H1 (cell line): ENCODE results near the gene GRID1. TPM values are rescaled to one million over a fixed set of nuclear protein-coding genes. Genes with fewer than 3 reads are reported as not detected.

Source experiments
- CTCF ChIA-PET: fragments of 300-600 bp; sonication (Branson Sonifier 250); formaldehyde crosslinking; loops from one replicate; lab custom pipeline; 2021; ENCODE audit not compliant: partially characterized antibody; lab: Charles Lee
- POLR2A ChIA-PET: fragments of 300-600 bp; sonication (Branson Sonifier 250); formaldehyde crosslinking; loops from one replicate; lab custom pipeline; 2021; ENCODE audit warnings: inconsistent platforms; ENCODE audit not compliant: partially characterized antibody; lab: Charles Lee
- DNase-seq, 2 experiments: peaks; one replicate each; pipeline versions ENCODE4 v3.0.0 to v3.0.0-alpha.2; 2010 to 2022; ENCODE audit warnings: low spot score in 2 of 2, low read depth in 1 of 2, mixed read lengths in 1 of 2
- FAIRE-seq: peaks from 2 replicates; lab custom pipeline; 2011; peaks lifted over from hg19 to GRCh38; lab: Jason Lieb, UNC
- H2AFZ ChIP-seq: 2 replicates; pipeline ENCODE4 v1.8.1; 2012; ENCODE audit warnings: low read length, inconsistent platforms
- H2AK5ac ChIP-seq: 2 replicates; pipeline ENCODE4 v1.6.1; 2013; ENCODE audit warnings: low read depth, low read length
- H2BK120ac ChIP-seq: replicated peaks from 2 replicates; pipeline ENCODE3; 2013; ENCODE audit warnings: low read depth, low read length, inconsistent platforms
- H2BK12ac ChIP-seq: 2 replicates; pipeline ENCODE4 v1.6.1; 2013; ENCODE audit warnings: low read depth, low read length
- H2BK15ac ChIP-seq: 2 replicates; pipeline ENCODE4 v1.6.1; 2013; ENCODE audit warnings: low read length
- H2BK20ac ChIP-seq: 2 replicates; pipeline ENCODE4 v1.6.1; 2013; ENCODE audit warnings: low read length
- H2BK5ac ChIP-seq: 2 replicates; pipeline ENCODE4 v1.6.1; 2013; ENCODE audit warnings: low read depth, low read length
- H3K14ac ChIP-seq: 2 replicates; pipeline ENCODE4 v1.6.1; 2013; ENCODE audit warnings: inconsistent platforms; ENCODE audit not compliant: insufficient read length
- H3K18ac ChIP-seq: 2 replicates; pipeline ENCODE4 v1.6.1; 2013; ENCODE audit warnings: low read length; ENCODE audit errors: extremely low read depth
- H3K23ac ChIP-seq: 2 replicates; pipeline ENCODE4 v1.6.1; 2013; ENCODE audit warnings: inconsistent platforms; ENCODE audit not compliant: insufficient read length
- H3K23me2 ChIP-seq: 2 replicates; pipeline ENCODE4 v1.6.1; 2013; ENCODE audit warnings: low read depth, low read length
- H3K27ac ChIP-seq: 2 replicates; pipeline ENCODE4 v1.6.1; 2011; ENCODE audit warnings: low read depth, low read length, inconsistent platforms
- H3K27me3 ChIP-seq, 4 experiments: replicated peaks in 1 of 4; 1 replicate in 1 of 4; 2 replicates in 3 of 4; pipeline versions ENCODE4 v1.6.1 to v1.8.1; 2011 to 2013; ENCODE audit warnings: low read length in 3 of 4, mild to moderate bottlenecking in 3 of 4, inconsistent platforms in 2 of 4, mixed read lengths in 2 of 4, moderate library complexity in 1 of 4; ENCODE audit not compliant: control insufficient read depth in 3 of 4, insufficient read depth in 3 of 4; ENCODE audit errors: extremely low read depth in 1 of 4
- H3K36me3 ChIP-seq, 4 experiments: 2 replicates each; pipeline versions ENCODE4 v1.6.1 to v1.8.1; 2011 to 2013; ENCODE audit warnings: mild to moderate bottlenecking in 4 of 4, low read length in 3 of 4, moderate library complexity in 2 of 4, control low read depth in 1 of 4, inconsistent platforms in 1 of 4; ENCODE audit not compliant: insufficient read depth in 4 of 4, control insufficient read depth in 2 of 4
- H3K4ac ChIP-seq: replicated peaks from 2 replicates; pipeline ENCODE3; 2013; ENCODE audit warnings: low read length, low read depth, mixed read lengths, inconsistent platforms; ENCODE audit not compliant: insufficient read length
- H3K4me1 ChIP-seq, 4 experiments: replicated peaks in 1 of 4; 1 replicate in 1 of 4; 2 replicates in 3 of 4; pipeline versions ENCODE4 v1.6.1 to v1.8.1; 2011 to 2013; ENCODE audit warnings: low read length in 3 of 4, inconsistent platforms in 2 of 4, mixed read lengths in 1 of 4; ENCODE audit not compliant: insufficient read depth in 4 of 4, control insufficient read depth in 3 of 4
- H3K4me2 ChIP-seq, 2 experiments: 2 replicates each; pipeline versions ENCODE4 v1.6.1 to v1.8.1; 2011 to 2013; ENCODE audit warnings: low read depth in 2 of 2, low read length in 2 of 2, control low read depth in 1 of 2, inconsistent platforms in 1 of 2, mild to moderate bottlenecking in 1 of 2; ENCODE audit not compliant: insufficient read depth in 1 of 2
- H3K4me3 ChIP-seq, 4 experiments: fragments of 200-600, 300-600 bp in 1 of 4; sonication (generic), shearing (Covaris generic), sonication (Bioruptor Twin) in 1 of 4; 2 replicates each; pipeline versions ENCODE4 v1.5.1 to v1.8.1; 2011 to 2016; ENCODE audit warnings: low read length in 4 of 4, low read depth in 3 of 4, control low read depth in 2 of 4, inconsistent platforms in 2 of 4, mild to moderate bottlenecking in 2 of 4, mixed read lengths in 1 of 4, moderate library complexity in 1 of 4; ENCODE audit not compliant: insufficient read depth in 2 of 4; ENCODE audit errors: extremely low read depth in 1 of 4
- H3K56ac ChIP-seq: replicated peaks from 2 replicates; pipeline ENCODE3; 2013; ENCODE audit warnings: low read depth, mild to moderate bottlenecking, mixed read lengths, low read length, inconsistent platforms; ENCODE audit not compliant: insufficient read length
- H3K79me1 ChIP-seq: 2 replicates; pipeline ENCODE4 v1.6.1; 2013; ENCODE audit warnings: low read depth, low read length, control low read depth
- H3K79me2 ChIP-seq, 2 experiments: 2 replicates each; pipeline versions ENCODE4 v1.6.1 to v1.8.1; 2012 to 2013; ENCODE audit warnings: low read length in 2 of 2, mild to moderate bottlenecking in 2 of 2, inconsistent platforms in 1 of 2; ENCODE audit not compliant: insufficient read depth in 2 of 2, control insufficient read depth in 1 of 2
- H3K9ac ChIP-seq, 4 experiments: replicated peaks in 1 of 4; 1 replicate in 1 of 4; 2 replicates in 3 of 4; pipeline versions ENCODE4 v1.6.1 to v1.8.1; 2011 to 2013; ENCODE audit warnings: low read depth in 3 of 4, low read length in 3 of 4, control low read depth in 2 of 4, mild to moderate bottlenecking in 2 of 4, moderate library complexity in 2 of 4, inconsistent platforms in 1 of 4; ENCODE audit errors: extremely low read depth in 1 of 4
- H3K9me3 ChIP-seq, 2 experiments: 2 replicates each; pipeline versions ENCODE4 v1.6.1 to v1.8.1; 2012 to 2013; ENCODE audit warnings: mild to moderate bottlenecking in 2 of 2, moderate library complexity in 2 of 2, control low read depth in 1 of 2, inconsistent platforms in 1 of 2, low read depth in 1 of 2, low read length in 1 of 2, mixed read lengths in 1 of 2; ENCODE audit not compliant: insufficient read depth in 2 of 2
- H4K20me1 ChIP-seq, 2 experiments: replicated peaks in 1 of 2; 2 replicates each; pipeline versions ENCODE3 to v1.8.1; 2011 to 2013; ENCODE audit warnings: inconsistent platforms in 2 of 2, low read length in 2 of 2, mild to moderate bottlenecking in 1 of 2; ENCODE audit not compliant: insufficient read depth in 2 of 2, control insufficient read depth in 1 of 2
- H4K5ac ChIP-seq: 2 replicates; pipeline ENCODE4 v1.6.1; 2013; ENCODE audit warnings: low read length, low read depth, mixed read lengths, inconsistent platforms; ENCODE audit not compliant: insufficient read length
- H4K8ac ChIP-seq: 2 replicates; pipeline ENCODE4 v1.8.0; 2013; ENCODE audit warnings: mild to moderate bottlenecking, moderate library complexity, low read length, inconsistent platforms; ENCODE audit not compliant: insufficient read depth; ENCODE audit errors: extremely low read depth
- H4K91ac ChIP-seq: replicated peaks from 2 replicates; pipeline ENCODE3; 2013; ENCODE audit warnings: low read length, mixed read lengths, inconsistent platforms; ENCODE audit not compliant: insufficient read length
- BCL11A ChIP-seq, 2 experiments: IDR thresholded peaks; one replicate each; pipeline ENCODE4 v1.6.1; 2011; ENCODE audit warnings: low read depth in 2 of 2, low read length in 2 of 2, mild to moderate bottlenecking in 2 of 2
- CHD1 ChIP-seq: IDR thresholded peaks from 2 replicates; pipeline ENCODE4 v1.6.1; 2012; ENCODE audit warnings: low read depth, low read length, improper control_type of control experiment
- CTBP2 ChIP-seq: IDR thresholded peaks from 2 replicates; pipeline ENCODE4 v1.7.0; 2011; ENCODE audit warnings: borderline replicate concordance, mild to moderate bottlenecking, moderate library complexity, mixed read lengths, low read length; ENCODE audit not compliant: insufficient read depth, insufficient read length
- HDAC6 ChIP-seq: IDR thresholded peaks from one replicate; pipeline ENCODE4 v1.7.1; 2012; ENCODE audit warnings: low read depth, mild to moderate bottlenecking, inconsistent platforms, low read length, moderate library complexity
- PHF8 ChIP-seq: fragments of 200-600 bp; sonication (generic); conservative IDR thresholded peaks from 2 replicates; pipeline ENCODE4 v1.7.1; 2012; ENCODE audit warnings: low read depth, mild to moderate bottlenecking, inconsistent platforms, low read length, moderate library complexity
- RNF2 ChIP-seq: fragments of 200-900, 300-1000 bp; sonication (generic); IDR thresholded peaks from 2 replicates; pipeline ENCODE4 v1.7.1; 2016; ENCODE audit warnings: borderline replicate concordance, low read depth, mild to moderate bottlenecking, antibody characterized with exemption, low read length; ENCODE audit not compliant: poor library complexity, severe bottlenecking; ENCODE audit errors: missing control alignments
- SIN3A ChIP-seq, 2 experiments: IDR thresholded peaks in 1 of 2; conservative IDR thresholded peaks in 1 of 2; 2 replicates each; pipeline ENCODE4 v1.6.1; 2011 to 2012; ENCODE audit warnings: low read length in 2 of 2, improper control_type of control experiment in 1 of 2, low read depth in 1 of 2, mild to moderate bottlenecking in 1 of 2
- SIRT6 ChIP-seq: IDR thresholded peaks from one replicate; pipeline ENCODE4 v1.7.1; 2012; ENCODE audit warnings: low read length, inconsistent platforms
- WGBS, 2 experiments: shearing (Covaris generic) in 1 of 2; methylation state at CpG; one replicate each; pipeline versions ENCODE4 v1.1.6 to v1.1.7; 2013 to 2015; ENCODE audit warnings: low lambda C conversion rate in 2 of 2, mixed read lengths in 2 of 2, inconsistent platforms in 1 of 2, low coverage in 1 of 2, missing lambda C conversion rate in 1 of 2; ENCODE audit not compliant: insufficient replicate concordance in 2 of 2, insufficient coverage in 1 of 2, insufficient read length in 1 of 2; ENCODE audit errors: extremely low coverage in 1 of 2, missing lambda C conversion rate in 1 of 2; 5-methylcytosine and 5-hydroxymethylcytosine counted together
- polyA plus RNA-seq, 7 experiments: library from polyadenylated mRNA; depleted of rRNA in 3 of 7; stranded (reverse) in 5 of 7; unstranded in 2 of 7; fragments of >200 nt in 5 of 7; fragments of 200-250 nt in 2 of 7; gene quantifications; 1 replicate in 5 of 7; 2 replicates in 1 of 7; 4 replicates in 1 of 7; pipeline versions ENCODE4 v1.2.1 to v1.2.3, GENCODE V29; 2011 to 2013; ENCODE audit warnings: missing spikeins in 2 of 7, mixed read lengths in 2 of 7
- total RNA-seq: library from RNA; stranded (reverse); fragmentation: NEBNext Ultra II Directional; extraction: Animal tissue kit (Norgen Biotek cat#: 25700); gene quantifications from 2 replicates; pipeline ENCODE4 v1.2.1, GENCODE V29; 2021
- TF ChIP-seq, protein P1 (sequence below), 3 experiments: IDR thresholded peaks; 1 replicate in 2 of 3; 2 replicates in 1 of 3; pipeline versions ENCODE4 v1.5.1 to v1.6.1; 2011; ENCODE audit warnings: low read length in 3 of 3, mild to moderate bottlenecking in 3 of 3, inconsistent platforms in 2 of 3, low read depth in 1 of 3, moderate library complexity in 1 of 3; ENCODE audit not compliant: insufficient read depth in 1 of 3; ENCODE audit errors: control extremely low read depth in 1 of 3

GRID1 gene
- total and polyA plus RNA-seq, 2 of the 8 experiments (the other 6 are each of a cell fraction or from before 2014, with no cell fraction given): 0.22 to 0.30 TPM

DNA sequence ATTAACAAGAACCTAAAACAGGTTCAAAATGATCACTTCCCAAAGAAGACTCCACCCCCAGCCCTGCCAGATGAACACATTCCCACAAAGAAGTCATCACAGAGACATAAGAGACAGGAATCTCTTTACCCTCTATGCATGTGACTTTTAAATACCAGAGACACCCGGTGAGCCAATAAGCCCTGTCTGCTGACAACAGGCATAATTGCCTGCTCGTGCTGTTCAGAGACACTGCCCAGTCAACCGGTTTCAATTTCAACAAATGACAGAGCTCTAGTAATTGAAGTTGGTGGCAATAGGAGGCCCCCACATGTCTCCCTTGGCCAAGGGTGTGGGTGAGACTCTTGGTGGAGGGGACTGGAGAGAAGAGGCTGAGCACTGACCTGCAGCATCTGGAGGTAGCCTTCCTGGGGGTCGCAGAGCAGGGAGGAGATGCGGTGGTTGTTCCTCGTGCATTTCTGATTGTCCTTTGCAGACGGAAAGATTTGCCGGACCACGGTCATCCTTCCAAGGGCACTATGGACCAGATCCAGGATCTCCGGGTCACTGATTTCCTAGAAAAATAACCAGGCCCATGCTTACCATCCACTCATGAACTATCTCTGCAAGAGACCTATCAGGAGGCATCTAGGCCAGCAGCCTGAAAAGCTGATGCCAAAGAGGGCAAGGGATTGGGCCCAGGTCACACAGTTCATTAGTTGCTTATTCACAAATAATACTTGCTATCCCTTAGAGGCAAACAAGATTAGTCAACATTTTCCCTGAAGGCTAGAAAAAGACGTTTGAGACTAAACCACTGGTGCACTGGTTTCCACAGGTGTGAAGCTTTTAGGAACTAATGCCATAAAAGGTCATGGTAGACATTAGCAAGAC is 497.7 kb downstream of the GRID1 start:
- H3K4me1 ChIP-seq: no peaks in the 10 kb centered on the region
- H3K4ac ChIP-seq: no peak overlapping the region
- no peak overlapping the region for H2AK5ac ChIP-seq
- no peak overlapping the region for H3K4me2 ChIP-seq
- ChIA-PET CTCF (interaction anchor here (1.2 kb wide), 1 partner anchor 17 kb away, joined by 3 read pairs; no protein-coding TSS in a partner anchor), POLR2A (no interaction called here)
- H3K9me3 ChIP-seq: no peaks in the 10 kb centered on the region
- H3K18ac ChIP-seq: no peak overlapping the region
- no peak overlapping the region for H3K56ac ChIP-seq
- H3K36me3 ChIP-seq: no peaks in the 10 kb centered on the region
- no peak overlapping the region for H3K14ac ChIP-seq
- FAIRE-seq (no peak), DNase-seq (no peak)
- no peaks in the 10 kb centered on the region for H3K27me3 ChIP-seq
- no peaks in the 10 kb centered on the region for H3K23me2 ChIP-seq
- no peaks in the 10 kb centered on the region for H4K20me1 ChIP-seq
- WGBS, 2 experiments: 89% methylated on average over 11 of the region's 11 CpGs; no CpG with 5 or more reads in 1 of the 2 experiments
- H4K8ac ChIP-seq: no peak overlapping the region
- no peak overlapping the region for H4K5ac ChIP-seq
- H4K91ac ChIP-seq: no peak overlapping the region
- no peaks in the 10 kb centered on the region for H3K79me1 ChIP-seq
- H2BK20ac ChIP-seq: no peak overlapping the region
- no peak overlapping the region for H2BK12ac ChIP-seq
- H3K4me3 ChIP-seq: no peak overlapping the region
- H3K9ac ChIP-seq: no peak overlapping the region
- H2BK120ac ChIP-seq: no peak overlapping the region
- no peak overlapping the region for H2BK5ac ChIP-seq
- H3K79me2 ChIP-seq: no peaks in the 10 kb centered on the region
- no peak overlapping the region for H3K23ac ChIP-seq
- no peak overlapping the region for H2AFZ ChIP-seq
- H2BK15ac ChIP-seq: no peak overlapping the region
- no peak overlapping the region for H3K27ac ChIP-seq
- TF ChIP-seq HDAC6 (no peak), CTBP2 (no peak), CHD1 (no peak), SIRT6 (no peak), BCL11A (IDR thresholded peaks at IDR 0.05; ENCODE audit: low read depth in 2 of 2, low read length in 2 of 2) (no peak), PHF8 (no peak), SIN3A (conservative IDR thresholded peaks at IDR 0.05 in 1 of 2, IDR thresholded peaks at IDR 0.05 in 1 of 2; ENCODE audit: low read depth in 1 of 2, low read length in 2 of 2) (no peak), RNF2 (no peak)
- TF ChIP-seq, protein P1, sequence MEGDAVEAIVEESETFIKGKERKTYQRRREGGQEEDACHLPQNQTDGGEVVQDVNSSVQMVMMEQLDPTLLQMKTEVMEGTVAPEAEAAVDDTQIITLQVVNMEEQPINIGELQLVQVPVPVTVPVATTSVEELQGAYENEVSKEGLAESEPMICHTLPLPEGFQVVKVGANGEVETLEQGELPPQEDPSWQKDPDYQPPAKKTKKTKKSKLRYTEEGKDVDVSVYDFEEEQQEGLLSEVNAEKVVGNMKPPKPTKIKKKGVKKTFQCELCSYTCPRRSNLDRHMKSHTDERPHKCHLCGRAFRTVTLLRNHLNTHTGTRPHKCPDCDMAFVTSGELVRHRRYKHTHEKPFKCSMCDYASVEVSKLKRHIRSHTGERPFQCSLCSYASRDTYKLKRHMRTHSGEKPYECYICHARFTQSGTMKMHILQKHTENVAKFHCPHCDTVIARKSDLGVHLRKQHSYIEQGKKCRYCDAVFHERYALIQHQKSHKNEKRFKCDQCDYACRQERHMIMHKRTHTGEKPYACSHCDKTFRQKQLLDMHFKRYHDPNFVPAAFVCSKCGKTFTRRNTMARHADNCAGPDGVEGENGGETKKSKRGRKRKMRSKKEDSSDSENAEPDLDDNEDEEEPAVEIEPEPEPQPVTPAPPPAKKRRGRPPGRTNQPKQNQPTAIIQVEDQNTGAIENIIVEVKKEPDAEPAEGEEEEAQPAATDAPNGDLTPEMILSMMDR (IDR thresholded peaks at IDR 0.05; ENCODE audit: control extremely low read depth in 1 of 3, insufficient read depth in 1 of 3, low read depth in 1 of 3, low read length in 3 of 3): no peak
